ENCODE measurements around the gene WDR59. TPM values are rescaled to one million over a fixed set of nuclear protein-coding genes. Genes with fewer than 3 reads are reported as not detected.
"Not testable (repeated sequence)": the region's sequence is repeated elsewhere in the genome, so short reads cannot be mapped to it uniquely, and the experiment has no call there.

WDR59 gene
- total and polyA plus RNA-seq, 2 donors (not counting 3 experiments of a cell fraction or from before 2014, with no cell fraction given) = 51.1 to 60.0 TPM

- Histone ChIP-seq H3K27me3 (ENCODE audit: control insufficient read depth in 2 of 2, insufficient read depth in 2 of 2, low read length in 2 of 2) (no peaks in the 10 kb centered on the region), H4K20me1 (replicated peaks; ENCODE audit: control insufficient read depth, extremely low read depth, insufficient read depth, low read length) (no peaks in the 10 kb centered on the region), H3K36me3 (ENCODE audit: control insufficient read depth in 2 of 2, extremely low read depth in 1 of 2, insufficient read depth in 2 of 2, low read length in 2 of 2) (no peaks in the 10 kb centered on the region), H3K9me3 (replicated peaks; ENCODE audit: control insufficient read depth, insufficient read depth, low read length) (no peaks in the 10 kb centered on the region), H3K4me2 (ENCODE audit: insufficient read depth, low read length) (no peak overlapping the region), H3K9ac (replicated peaks; ENCODE audit: extremely low read depth, insufficient read depth, low read length) (no peak overlapping the region), H3K4me1 (ENCODE audit: control insufficient read depth, extremely low read depth, insufficient read depth, low read length) (no peaks in the 10 kb centered on the region), H3K9me1 (replicated peaks; ENCODE audit: control insufficient read depth, extremely low read depth, insufficient read depth, low read length) (no peaks in the 10 kb centered on the region), H3K4me3 (replicated peaks in 1 of 3; ENCODE audit: insufficient read depth in 1 of 3, low read depth in 1 of 3, low read length in 3 of 3) (no peak overlapping the region), H3K27ac (ENCODE audit: insufficient read depth, low read depth, low read length) (no peak overlapping the region), H2AFZ (ENCODE audit: low read depth, low read length) (no peak overlapping the region), H3K79me2 (ENCODE audit: control insufficient read depth, insufficient read depth, low read length) (no peaks in the 10 kb centered on the region)
- TF ChIP-seq MAX (IDR thresholded peaks at IDR 0.05; ENCODE audit: insufficient read depth, insufficient read length) (no peak), FOS (IDR thresholded peaks at IDR 0.05; ENCODE audit: borderline replicate concordance, insufficient read depth, low read length) (no peak), EZH2 (IDR thresholded peaks at IDR 0.05; ENCODE audit: borderline replicate concordance, low read depth, low read length, severe bottlenecking) (no peak), MYC (IDR thresholded peaks at IDR 0.05; ENCODE audit: low read depth, low read length) (no peak), POLR2AphosphoS5 (IDR thresholded peaks at IDR 0.05; ENCODE audit: insufficient read depth, low read depth, low read length) (no peak), CTCF (IDR thresholded peaks at IDR 0.05; ENCODE audit: extremely low read depth in 1 of 2, insufficient read depth in 1 of 2, low read depth in 1 of 2, low read length in 2 of 2) (no peak), POLR2A (IDR thresholded peaks at IDR 0.05; ENCODE audit: low read depth, low read length) (no peak), JUN (IDR thresholded peaks at IDR 0.05; ENCODE audit: borderline replicate concordance, insufficient read depth, insufficient read length, low read depth) (no peak), GATA2 (IDR thresholded peaks at IDR 0.05; ENCODE audit: insufficient read depth, insufficient read length, low read depth, low read length) (no peak)
- ChIA-PET POLR2A (no interaction called here), CTCF (interaction anchor here (0.9 to 1.0 kb wide), 2 partner anchors 18 kb away, joined by 4 read pairs; no protein-coding TSS in a partner anchor)
- dilution Hi-C loops (cut with MboI; ENCODE audit: extremely low pct_ligation_motif_present, low sequenced_read_pairs) (no loop called here), intact Hi-C loops (cut with micrococcal nuclease) (no loop called here)
- no TSS peak for BruUV-seq (replicated peaks)
- FAIRE-seq (no peak), DNase-seq (ENCODE audit: low read depth, low spot score) (no peak)
These were observed 140.6 kb downstream of the WDR59 start for GRCh38 chr16:74844041-74844980.

- dilution Hi-C loops (cut with MboI; ENCODE audit: extremely low pct_ligation_motif_present, low sequenced_read_pairs); H3K79me2 ChIP-seq (ENCODE audit: control insufficient read depth, insufficient read depth, low read length); DNase-seq (ENCODE audit: low read depth, low spot score); intact Hi-C loops (cut with micrococcal nuclease); H3K27ac ChIP-seq (ENCODE audit: insufficient read depth, low read depth, low read length); POLR2A ChIA-PET; FAIRE-seq; H3K9me1 ChIP-seq (replicated peaks; ENCODE audit: control insufficient read depth, extremely low read depth, insufficient read depth, low read length); H3K9ac ChIP-seq (replicated peaks; ENCODE audit: extremely low read depth, insufficient read depth, low read length); H3K4me1 ChIP-seq (ENCODE audit: control insufficient read depth, extremely low read depth, insufficient read depth, low read length); H2AFZ ChIP-seq (ENCODE audit: low read depth, low read length); BruUV-seq (replicated peaks); H3K36me3 ChIP-seq (ENCODE audit: control insufficient read depth in 2 of 2, extremely low read depth in 1 of 2, insufficient read depth in 2 of 2, low read length in 2 of 2); H3K4me3 ChIP-seq (replicated peaks in 1 of 3; ENCODE audit: insufficient read depth in 1 of 3, low read depth in 1 of 3, low read length in 3 of 3); H4K20me1 ChIP-seq (replicated peaks; ENCODE audit: control insufficient read depth, extremely low read depth, insufficient read depth, low read length); H3K9me3 ChIP-seq (replicated peaks; ENCODE audit: control insufficient read depth, insufficient read depth, low read length); H3K4me2 ChIP-seq (ENCODE audit: insufficient read depth, low read length); H3K27me3 ChIP-seq (ENCODE audit: control insufficient read depth in 2 of 2, insufficient read depth in 2 of 2, low read length in 2 of 2): not testable (repeated sequence)
- CTCF ChIA-PET = interaction anchor here (1.0 kb wide), 1 partner anchor 19 kb away, joined by 4 read pairs; no protein-coding TSS in a partner anchor
These were observed 141.4 kb downstream of the WDR59 start for GRCh38 chr16:74843381-74844035.
